ENCODE measurements around the gene BROX. TPM values are rescaled to one million over a fixed set of nuclear protein-coding genes. Genes with fewer than 3 reads are reported as not detected.

BROX gene
- total RNA-seq, 1 experiment from 2014 or later: 49.8 TPM

- no peak within 1 kb of the TSS for H3K4me3 ChIP-seq (ENCODE audit: low read depth in 2 of 2, low read length in 2 of 2)
- no peak for DNase-seq (ENCODE audit: low read depth, low spot score)
- TF ChIP-seq SIN3A (IDR thresholded peaks at IDR 0.05; ENCODE audit: borderline replicate concordance, insufficient read depth, low read depth, low read length) (no peak), TCF7L2 (IDR thresholded peaks at IDR 0.05; ENCODE audit: low read depth, low read length) (no peak), REST (IDR thresholded peaks at IDR 0.05; ENCODE audit: insufficient read depth in 1 of 2, low read depth in 2 of 2, low read length in 1 of 2) (no peak), POLR2AphosphoS5 (IDR thresholded peaks at IDR 0.05; ENCODE audit: low read depth, low read length) (no peak)
- TF ChIP-seq, protein P1, sequence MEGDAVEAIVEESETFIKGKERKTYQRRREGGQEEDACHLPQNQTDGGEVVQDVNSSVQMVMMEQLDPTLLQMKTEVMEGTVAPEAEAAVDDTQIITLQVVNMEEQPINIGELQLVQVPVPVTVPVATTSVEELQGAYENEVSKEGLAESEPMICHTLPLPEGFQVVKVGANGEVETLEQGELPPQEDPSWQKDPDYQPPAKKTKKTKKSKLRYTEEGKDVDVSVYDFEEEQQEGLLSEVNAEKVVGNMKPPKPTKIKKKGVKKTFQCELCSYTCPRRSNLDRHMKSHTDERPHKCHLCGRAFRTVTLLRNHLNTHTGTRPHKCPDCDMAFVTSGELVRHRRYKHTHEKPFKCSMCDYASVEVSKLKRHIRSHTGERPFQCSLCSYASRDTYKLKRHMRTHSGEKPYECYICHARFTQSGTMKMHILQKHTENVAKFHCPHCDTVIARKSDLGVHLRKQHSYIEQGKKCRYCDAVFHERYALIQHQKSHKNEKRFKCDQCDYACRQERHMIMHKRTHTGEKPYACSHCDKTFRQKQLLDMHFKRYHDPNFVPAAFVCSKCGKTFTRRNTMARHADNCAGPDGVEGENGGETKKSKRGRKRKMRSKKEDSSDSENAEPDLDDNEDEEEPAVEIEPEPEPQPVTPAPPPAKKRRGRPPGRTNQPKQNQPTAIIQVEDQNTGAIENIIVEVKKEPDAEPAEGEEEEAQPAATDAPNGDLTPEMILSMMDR (IDR thresholded peaks at IDR 0.05): no peak
- ChIA-PET CTCF (no interaction called here), POLR2A (no interaction called here)
- no TSS peak for BruUV-seq (replicated peaks)
- H3K36me3 ChIP-seq (ENCODE audit: control insufficient read depth, insufficient read depth, low read length): peaks cover 20% of the 10 kb centered on the region
- no peaks in the 10 kb centered on the region; the same call in 1 of the 2 replicates for H3K4me1 ChIP-seq (ENCODE audit: control insufficient read depth, insufficient read depth, low read length)
- intact Hi-C loops (cut with micrococcal nuclease; ENCODE audit: unreplicated experiment): loop anchor here (5.0 kb wide), 1 partner anchor 345 kb away; no protein-coding TSS in a partner anchor
- H3K27ac ChIP-seq (ENCODE audit: low read length): no peak within 1 kb of the TSS
- H3K27me3 ChIP-seq (ENCODE audit: control insufficient read depth, insufficient read depth, low read length): no peaks in the 10 kb centered on the region
- in situ Hi-C loops (cut with HindIII; ENCODE audit: low pct_unique_long_range_greater_than_20kb, low sequenced_read_pairs): loop anchor here (25.0 kb wide), 1 partner anchor 350 kb away; no protein-coding TSS in a partner anchor
- no peaks in the 10 kb centered on the region for H3K9me3 ChIP-seq (ENCODE audit: control insufficient read depth, insufficient read depth, low read depth, low read length)
- ATAC-seq: no peak
Measured at GRCh38 chr1:222736972-222737371, 24.6 kb downstream of the BROX start, which contains the start of gene FAM177B. Gene FAM177B (plus strand): TSS chr1:222737202. CDS start chr1:222746546, 9,344 bp downstream.

GRCh38 chr1:222739465-222739864 is 27.1 kb downstream of the BROX start:
- BruUV-seq (replicated peaks): no TSS peak
- ATAC-seq: no peak
- no peaks in the 10 kb centered on the region; the same call in 1 of the 2 replicates for H3K4me1 ChIP-seq (ENCODE audit: control insufficient read depth, insufficient read depth, low read length)
- CTCF ChIA-PET: interaction anchor here (1.0 to 1.5 kb wide), 3 partner anchors 15 to 351 kb away, joined by 3 to 12 read pairs (median 3); no protein-coding TSS in a partner anchor
- in situ Hi-C loops (cut with HindIII; ENCODE audit: low pct_unique_long_range_greater_than_20kb, low sequenced_read_pairs): loop anchor here (25.0 kb wide), 1 partner anchor 348 kb away; no protein-coding TSS in a partner anchor
- no peak for DNase-seq (ENCODE audit: low read depth, low spot score)
- POLR2A ChIA-PET: no interaction called here
- no peak overlapping the region for H3K27ac ChIP-seq (ENCODE audit: low read length)
- TF ChIP-seq REST (IDR thresholded peaks at IDR 0.05; ENCODE audit: insufficient read depth in 1 of 2, low read depth in 2 of 2, low read length in 1 of 2) (no peak), TCF7L2 (IDR thresholded peaks at IDR 0.05; ENCODE audit: low read depth, low read length) (no peak), POLR2AphosphoS5 (IDR thresholded peaks at IDR 0.05; ENCODE audit: low read depth, low read length) (no peak)
- TF ChIP-seq, protein P1 (IDR thresholded peaks at IDR 0.05): no peak
- H3K9me3 ChIP-seq (ENCODE audit: control insufficient read depth, insufficient read depth, low read depth, low read length): no peaks in the 10 kb centered on the region
- intact Hi-C loops (cut with micrococcal nuclease; ENCODE audit: unreplicated experiment): loop anchor here (5.0 kb wide), 1 partner anchor 343 kb away; no protein-coding TSS in a partner anchor
- peaks cover 4% of the 10 kb centered on the region; the same call in 1 of the 2 replicates for H3K36me3 ChIP-seq (ENCODE audit: control insufficient read depth, insufficient read depth, low read length)
- H3K4me3 ChIP-seq (ENCODE audit: low read depth in 2 of 2, low read length in 2 of 2): no peak overlapping the region
- H3K27me3 ChIP-seq (ENCODE audit: control insufficient read depth, insufficient read depth, low read length): no peaks in the 10 kb centered on the region
